Measurements from ENCODE around the gene ITPR1.

DNA sequence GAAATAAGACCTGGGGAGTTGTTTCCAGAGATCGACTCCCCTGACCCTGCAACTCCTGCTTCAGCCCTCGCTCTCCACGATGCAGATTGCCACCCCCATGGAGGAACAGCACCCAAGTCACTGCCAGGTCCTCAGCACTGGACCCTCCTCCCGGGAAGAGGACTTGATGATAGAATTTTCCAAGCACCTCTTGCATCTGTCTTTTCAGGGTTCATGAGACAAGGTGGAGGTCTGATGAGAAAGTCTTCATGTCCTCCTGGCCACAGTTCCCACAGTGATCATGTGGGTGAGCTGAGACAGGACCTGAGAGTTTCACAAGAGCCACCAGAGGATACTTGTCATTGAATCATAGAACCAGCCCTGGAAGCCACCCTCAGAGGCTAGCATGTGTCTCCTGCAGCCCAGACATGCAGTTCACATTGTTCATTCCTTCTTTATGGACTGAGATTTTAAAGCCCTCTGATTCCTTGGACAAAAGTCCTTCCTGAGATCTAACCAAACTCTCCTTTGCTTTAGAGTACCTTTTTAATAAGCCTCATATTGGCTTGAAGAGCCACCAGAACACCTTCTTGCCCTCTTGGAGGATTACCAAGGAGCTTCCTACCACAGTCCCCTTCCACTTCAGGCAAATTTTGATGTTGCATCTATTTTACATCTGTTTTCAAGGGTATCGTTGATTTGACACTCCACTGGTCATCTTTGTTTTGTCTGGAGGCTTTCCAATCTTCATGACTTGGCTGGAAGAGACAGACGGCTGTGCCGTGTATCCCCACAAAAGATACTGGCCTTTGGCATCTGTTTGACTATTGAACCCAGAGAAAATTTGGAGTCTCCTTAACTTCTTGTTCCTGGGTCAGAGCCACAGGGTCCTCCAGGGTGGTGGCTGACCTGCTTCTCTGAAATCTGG lies 261.3 kb downstream of the ITPR1 start:
- TF ChIP-seq EP300 (IDR thresholded peaks at IDR 0.05; ENCODE audit: low read depth) (no peak), POLR2AphosphoS5 (IDR thresholded peaks at IDR 0.05) (no peak)
- TF ChIP-seq, protein P1, sequence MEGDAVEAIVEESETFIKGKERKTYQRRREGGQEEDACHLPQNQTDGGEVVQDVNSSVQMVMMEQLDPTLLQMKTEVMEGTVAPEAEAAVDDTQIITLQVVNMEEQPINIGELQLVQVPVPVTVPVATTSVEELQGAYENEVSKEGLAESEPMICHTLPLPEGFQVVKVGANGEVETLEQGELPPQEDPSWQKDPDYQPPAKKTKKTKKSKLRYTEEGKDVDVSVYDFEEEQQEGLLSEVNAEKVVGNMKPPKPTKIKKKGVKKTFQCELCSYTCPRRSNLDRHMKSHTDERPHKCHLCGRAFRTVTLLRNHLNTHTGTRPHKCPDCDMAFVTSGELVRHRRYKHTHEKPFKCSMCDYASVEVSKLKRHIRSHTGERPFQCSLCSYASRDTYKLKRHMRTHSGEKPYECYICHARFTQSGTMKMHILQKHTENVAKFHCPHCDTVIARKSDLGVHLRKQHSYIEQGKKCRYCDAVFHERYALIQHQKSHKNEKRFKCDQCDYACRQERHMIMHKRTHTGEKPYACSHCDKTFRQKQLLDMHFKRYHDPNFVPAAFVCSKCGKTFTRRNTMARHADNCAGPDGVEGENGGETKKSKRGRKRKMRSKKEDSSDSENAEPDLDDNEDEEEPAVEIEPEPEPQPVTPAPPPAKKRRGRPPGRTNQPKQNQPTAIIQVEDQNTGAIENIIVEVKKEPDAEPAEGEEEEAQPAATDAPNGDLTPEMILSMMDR (IDR thresholded peaks at IDR 0.05): no peak
